Spleen (tissue), 7 donors: ENCODE results near the gene ZNF692.

Experiments used
- POLR2A ChIP-seq, 3 donors: fragments of 450-650 bp; IDR thresholded peaks; one replicate each; pipeline ENCODE4 v1.5.1; 2017; ENCODE audit warnings: antibody characterized with exemption in 3 of 3, mild to moderate bottlenecking in 1 of 3
- TF ChIP-seq, protein P1 (sequence below), 11 experiments: fragments of 200-600 bp in 7 of 11; fragments of 450-650 bp in 4 of 11; sonication (generic) in 4 of 11; IDR thresholded peaks in 8 of 11; conservative IDR thresholded peaks in 3 of 11; 1 replicate in 7 of 11; 2 replicates in 4 of 11; pipeline versions ENCODE4 v1.4.0 to v1.8.0; 2016 to 2021; ENCODE audit warnings: antibody characterized with exemption in 11 of 11, inconsistent platforms in 4 of 11, mild to moderate bottlenecking in 1 of 11
- donor health status: DM: no; HTN: no; CAD: no; lungs with moderate emphysema.
- donor health status: DM: no; HTN: no; CAD: no.
- donor health status: DM: no; HTN: no; CAD: no.

GRCh38 chr1:248822148-248823032 is 36.5 kb downstream of the ZNF692 start:
- TF ChIP-seq, protein P1, sequence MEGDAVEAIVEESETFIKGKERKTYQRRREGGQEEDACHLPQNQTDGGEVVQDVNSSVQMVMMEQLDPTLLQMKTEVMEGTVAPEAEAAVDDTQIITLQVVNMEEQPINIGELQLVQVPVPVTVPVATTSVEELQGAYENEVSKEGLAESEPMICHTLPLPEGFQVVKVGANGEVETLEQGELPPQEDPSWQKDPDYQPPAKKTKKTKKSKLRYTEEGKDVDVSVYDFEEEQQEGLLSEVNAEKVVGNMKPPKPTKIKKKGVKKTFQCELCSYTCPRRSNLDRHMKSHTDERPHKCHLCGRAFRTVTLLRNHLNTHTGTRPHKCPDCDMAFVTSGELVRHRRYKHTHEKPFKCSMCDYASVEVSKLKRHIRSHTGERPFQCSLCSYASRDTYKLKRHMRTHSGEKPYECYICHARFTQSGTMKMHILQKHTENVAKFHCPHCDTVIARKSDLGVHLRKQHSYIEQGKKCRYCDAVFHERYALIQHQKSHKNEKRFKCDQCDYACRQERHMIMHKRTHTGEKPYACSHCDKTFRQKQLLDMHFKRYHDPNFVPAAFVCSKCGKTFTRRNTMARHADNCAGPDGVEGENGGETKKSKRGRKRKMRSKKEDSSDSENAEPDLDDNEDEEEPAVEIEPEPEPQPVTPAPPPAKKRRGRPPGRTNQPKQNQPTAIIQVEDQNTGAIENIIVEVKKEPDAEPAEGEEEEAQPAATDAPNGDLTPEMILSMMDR (IDR thresholded peaks at IDR 0.05 in 8 of 11, conservative IDR thresholded peaks at IDR 0.05 in 3 of 11): no peak
- TF ChIP-seq POLR2A (IDR thresholded peaks at IDR 0.05): no peak
